ENCODE measurements around the gene AMZ1. TPM values are rescaled to one million over a fixed set of nuclear protein-coding genes. Genes with fewer than 3 reads are reported as not detected.

The AMZ1 gene
- total RNA-seq, 1 experiment from 2014 or later = 0.74 TPM

DNA sequence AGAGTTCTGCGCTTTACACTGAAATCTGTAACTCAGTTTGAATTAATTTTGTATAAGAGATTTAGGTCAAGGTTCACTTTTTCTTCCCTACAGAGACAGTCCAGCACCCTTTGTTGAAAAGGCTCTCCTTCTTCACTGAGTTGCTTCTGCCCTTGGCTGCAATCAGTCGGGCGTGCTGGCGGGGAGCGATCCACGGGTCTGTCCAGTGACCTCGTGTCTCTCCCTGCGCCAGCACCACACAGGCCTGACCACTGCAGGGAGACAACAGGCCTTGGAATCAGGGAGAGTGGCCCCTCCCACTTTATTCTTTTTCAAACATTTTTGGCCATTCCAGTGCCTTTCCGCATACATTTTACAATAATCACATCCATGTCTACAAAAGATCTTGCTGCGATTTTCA, 66.9 kb downstream of the AMZ1 start:
- Histone ChIP-seq H3K79me2 (ENCODE audit: insufficient read depth, low read length) (peaks cover 18% of the 10 kb centered on the region; the same call in 1 of the 2 replicates), H3K79me1 (ENCODE audit: insufficient read depth, low read depth, low read length, poor library complexity, severe bottlenecking) (peaks cover 5% of the 10 kb centered on the region), H2BK120ac (ENCODE audit: low read depth, low read length, poor library complexity, severe bottlenecking) (no peak overlapping the region), H2BK12ac (ENCODE audit: insufficient read length, low read depth, low read length) (no peak overlapping the region), H4K91ac (ENCODE audit: insufficient read length, low read depth, low read length) (no peak overlapping the region), H3T11ph (ENCODE audit: low read length) (no peak overlapping the region), H2BK5ac (ENCODE audit: insufficient read length, low read length) (no peak overlapping the region), H3K27ac (ENCODE audit: insufficient read length, low read depth, low read length) (no peak overlapping the region), H2AFZ (ENCODE audit: low read length) (no peak overlapping the region), H4K8ac (replicated peaks; ENCODE audit: insufficient read length, low read depth, low read length) (no peak overlapping the region), H3K56ac (ENCODE audit: insufficient read length, low read depth, low read length) (no peak overlapping the region), H3K4ac (ENCODE audit: low read depth, low read length) (no peak overlapping the region), H3K18ac (ENCODE audit: insufficient read length, low read depth, low read length) (no peak overlapping the region), H3K14ac (ENCODE audit: insufficient read depth, low read length) (no peak overlapping the region), H4K20me1 (ENCODE audit: control insufficient read depth, insufficient read depth, insufficient read length) (peaks cover 2% of the 10 kb centered on the region), H2AK5ac (ENCODE audit: insufficient read length, low read length) (no peak overlapping the region), H2BK15ac (ENCODE audit: low read depth, low read length) (no peak overlapping the region), H2BK20ac (ENCODE audit: low read depth, low read length, poor library complexity, severe bottlenecking) (no peak overlapping the region), H3K9ac (ENCODE audit: extremely low read depth, insufficient read length, low read length) (no peak overlapping the region), H3K4me1 (ENCODE audit: insufficient read depth, low read length) (0 out of 2 replicates have a peak, but pooled peaks cover 2% of the 10 kb centered on the region), H3K23me2 (ENCODE audit: insufficient read length, low read depth, low read length, poor library complexity, severe bottlenecking) (no peaks in the 10 kb centered on the region), H3K9me3 (ENCODE audit: control insufficient read depth, low read depth, low read length) (no peaks in the 10 kb centered on the region), H3K27me3 (ENCODE audit: insufficient read depth, low read length) (no peaks in the 10 kb centered on the region), H3K23ac (ENCODE audit: insufficient read length, low read depth, low read length) (no peak overlapping the region), H3K4me2 (ENCODE audit: insufficient read depth, insufficient read length, low read length) (no peak overlapping the region), H4K5ac (ENCODE audit: insufficient read length, low read depth, low read length) (no peak overlapping the region)
- DNase-seq = no peak
- peaks cover 27 to 28% of the 10 kb centered on the region in 2 experiments for H3K4me1 Mint-ChIP-seq
- H3K36me3 Mint-ChIP-seq (ENCODE audit: insufficient read depth in 1 of 3, low read depth in 3 of 3) = peaks cover 17 to 33% (median 26%) of the 10 kb centered on the region in 3 experiments
- no peak for TF ChIP-seq CTCF (conservative IDR thresholded peaks at IDR 0.05)
- H3K27me3 Mint-ChIP-seq (ENCODE audit: low read depth) = no peaks in the 10 kb centered on the region
- H3K27ac Mint-ChIP-seq = no peak overlapping the region; a peak in 1 of 7 replicates
- WGBS (ENCODE audit: extremely low coverage, insufficient read length, low lambda C conversion rate) = no CpG with 5 or more reads among the region's 10 CpGs
- peaks cover 0 to 1% of the 10 kb centered on the region in 2 experiments; a peak in 1 of 5 replicates for H3K9me3 Mint-ChIP-seq
- H3K4me3 Mint-ChIP-seq = no peak overlapping the region

Data from H9 (cell line).